OCI-LY3 (cell line): Measurements from ENCODE around the gene FGF22.

Experiments used
- H2AFZ ChIP-seq: fragments of 200-600, 300-600 bp; shearing (Covaris generic); 2 replicates; pipeline ENCODE4 v1.6.0; 2014; ENCODE audit warnings: antibody characterized with exemption, low read depth, low read length
- H3K27ac ChIP-seq: fragments of 200-600, 300-600 bp; sonication (generic); 2 replicates; pipeline ENCODE4 v1.5.1; 2014; ENCODE audit warnings: mild to moderate bottlenecking, low read length, moderate library complexity, mixed read lengths
- H3K27me3 ChIP-seq: fragments of 200-600, 300-600 bp; sonication (generic); 2 replicates; pipeline ENCODE4 v1.6.1; 2014; ENCODE audit warnings: low read depth, low read length, mixed read lengths
- H3K36me3 ChIP-seq: fragments of 200-600, 300-600 bp; sonication (generic); replicated peaks from 2 replicates; pipeline ENCODE3; 2014; ENCODE audit warnings: low read depth, low read length, mixed read lengths
- H3K4me1 ChIP-seq: fragments of 300-600, 200-600 bp; sonication (generic); 2 replicates; pipeline ENCODE4 v1.6.1; 2014; ENCODE audit warnings: low read length, mixed read lengths
- H3K4me2 ChIP-seq: fragments of 200-600, 300-600 bp; sonication (generic); 2 replicates; pipeline ENCODE4 v1.6.1; 2014; ENCODE audit warnings: low read length, mixed read lengths
- H3K4me3 ChIP-seq: fragments of 300-600, 200-600 bp; sonication (generic); 2 replicates; pipeline ENCODE4 v1.5.1; 2014; ENCODE audit warnings: antibody characterized with exemption, mild to moderate bottlenecking, low read length, moderate library complexity
- H3K79me2 ChIP-seq: fragments of 300-600, 200-600 bp; shearing (Covaris generic); 2 replicates; pipeline ENCODE4 v1.6.1; 2014; ENCODE audit warnings: mild to moderate bottlenecking, low read length, mixed read lengths
- H3K9ac ChIP-seq: fragments of 300-600, 200-600 bp; shearing (Covaris generic); 2 replicates; pipeline ENCODE4 v1.6.0; 2014; ENCODE audit warnings: mild to moderate bottlenecking, low read length, moderate library complexity
- H3K9me3 ChIP-seq: fragments of 200-600, 300-600 bp; shearing (Covaris generic); 2 replicates; pipeline ENCODE4 v1.6.1; 2014; ENCODE audit warnings: low read length, mixed read lengths; ENCODE audit not compliant: insufficient read depth
- H4K20me1 ChIP-seq: fragments of 200-600, 300-600 bp; sonication (generic); 2 replicates; pipeline ENCODE4 v1.6.1; 2016; ENCODE audit warnings: low read length, mixed read lengths; ENCODE audit not compliant: insufficient read depth
- EZH2phosphoT487 ChIP-seq: fragments of 200-600 bp; shearing (Covaris generic); IDR thresholded peaks from 2 replicates; pipeline ENCODE4 v1.6.1; 2018; ENCODE audit warnings: antibody characterized with exemption, mixed run types, low read depth
- TF ChIP-seq, protein P1 (sequence below): fragments of 200-600, 300-600 bp; sonication (generic); IDR thresholded peaks from 2 replicates; pipeline ENCODE4 v1.5.1; 2014; ENCODE audit warnings: antibody characterized with exemption, low read length, low read depth

FGF22 gene

GRCh38 chr19:594265-594870 is 45.3 kb upstream of the FGF22 start:
- Histone ChIP-seq H3K9me3 (no peaks in the 10 kb centered on the region), H3K79me2 (no peaks in the 10 kb centered on the region), H3K4me3 (no peak overlapping the region), H4K20me1 (peaks cover 6% of the 10 kb centered on the region; the same call in 1 of the 2 replicates), H3K27me3 (no peaks in the 10 kb centered on the region), H3K4me2 (no peak overlapping the region), H3K36me3 (no peaks in the 10 kb centered on the region), H2AFZ (no peak overlapping the region), H3K27ac (no peak overlapping the region), H3K9ac (no peak overlapping the region), H3K4me1 (no peaks in the 10 kb centered on the region)
- no peak for TF ChIP-seq EZH2phosphoT487
- TF ChIP-seq, protein P1, sequence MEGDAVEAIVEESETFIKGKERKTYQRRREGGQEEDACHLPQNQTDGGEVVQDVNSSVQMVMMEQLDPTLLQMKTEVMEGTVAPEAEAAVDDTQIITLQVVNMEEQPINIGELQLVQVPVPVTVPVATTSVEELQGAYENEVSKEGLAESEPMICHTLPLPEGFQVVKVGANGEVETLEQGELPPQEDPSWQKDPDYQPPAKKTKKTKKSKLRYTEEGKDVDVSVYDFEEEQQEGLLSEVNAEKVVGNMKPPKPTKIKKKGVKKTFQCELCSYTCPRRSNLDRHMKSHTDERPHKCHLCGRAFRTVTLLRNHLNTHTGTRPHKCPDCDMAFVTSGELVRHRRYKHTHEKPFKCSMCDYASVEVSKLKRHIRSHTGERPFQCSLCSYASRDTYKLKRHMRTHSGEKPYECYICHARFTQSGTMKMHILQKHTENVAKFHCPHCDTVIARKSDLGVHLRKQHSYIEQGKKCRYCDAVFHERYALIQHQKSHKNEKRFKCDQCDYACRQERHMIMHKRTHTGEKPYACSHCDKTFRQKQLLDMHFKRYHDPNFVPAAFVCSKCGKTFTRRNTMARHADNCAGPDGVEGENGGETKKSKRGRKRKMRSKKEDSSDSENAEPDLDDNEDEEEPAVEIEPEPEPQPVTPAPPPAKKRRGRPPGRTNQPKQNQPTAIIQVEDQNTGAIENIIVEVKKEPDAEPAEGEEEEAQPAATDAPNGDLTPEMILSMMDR = no peak

GRCh38 chr19:595326-596262 is 44.1 kb upstream of the FGF22 start:
- Histone ChIP-seq H3K9ac (no peak overlapping the region), H2AFZ (no peak overlapping the region)
- TF ChIP-seq EZH2phosphoT487 = no peak
- TF ChIP-seq, protein P1 = no peak

DNA sequence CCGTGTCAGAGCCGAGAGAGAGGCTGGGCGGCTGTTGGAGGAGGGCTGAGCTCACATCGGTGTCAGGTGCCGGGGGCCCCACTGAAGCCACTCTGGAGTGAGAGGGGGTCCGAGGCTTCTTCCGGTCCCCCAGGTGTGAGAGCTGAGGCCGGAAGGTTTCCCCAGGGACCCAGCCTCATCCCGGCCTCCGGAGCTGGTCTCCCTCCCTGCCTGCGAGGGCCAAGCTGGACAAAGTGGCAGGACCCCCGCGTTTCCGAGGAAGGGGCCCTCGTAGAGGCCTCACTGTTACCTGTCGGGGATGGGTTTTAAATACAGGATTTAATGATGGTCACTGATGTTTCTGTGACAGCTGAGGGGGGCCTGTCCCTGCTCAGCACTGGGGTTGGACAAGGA is 43.4 kb upstream of the FGF22 start:
- no peak overlapping the region for H3K27ac ChIP-seq
- no peaks in the 10 kb centered on the region for H3K9me3 ChIP-seq
- no peak overlapping the region for H2AFZ ChIP-seq
- H3K4me3 ChIP-seq = no peak overlapping the region
- no peaks in the 10 kb centered on the region for H3K4me1 ChIP-seq
- TF ChIP-seq, protein P1 = no peak
- TF ChIP-seq EZH2phosphoT487 = no peak
- H3K36me3 ChIP-seq = peaks cover 1% of the 10 kb centered on the region
- no peaks in the 10 kb centered on the region for H3K79me2 ChIP-seq
- H4K20me1 ChIP-seq = peaks cover 4% of the 10 kb centered on the region; the same call in 1 of the 2 replicates
- H3K9ac ChIP-seq = no peak overlapping the region
- no peaks in the 10 kb centered on the region for H3K27me3 ChIP-seq
- H3K4me2 ChIP-seq = no peak overlapping the region

More at GRCh38 chr19:595326-596262, 44.1 kb upstream of the FGF22 start:
- H3K4me1 ChIP-seq = no peaks in the 10 kb centered on the region
- H3K79me2 ChIP-seq = no peaks in the 10 kb centered on the region
- H3K9me3 ChIP-seq = no peaks in the 10 kb centered on the region
- no peak overlapping the region for H3K4me3 ChIP-seq
- peaks cover 6% of the 10 kb centered on the region; the same call in 1 of the 2 replicates for H4K20me1 ChIP-seq
- H3K27ac ChIP-seq = no peak overlapping the region
- no peaks in the 10 kb centered on the region for H3K27me3 ChIP-seq
- no peak overlapping the region for H3K4me2 ChIP-seq
- no peaks in the 10 kb centered on the region for H3K36me3 ChIP-seq
